Mammary epithelial cell (primary cell): ENCODE measurements around the gene CLCN7.

ENCODE experiments used
- CTCF ChIP-seq, 2 donors: IDR thresholded peaks in 1 of 2; conservative IDR thresholded peaks in 1 of 2; 2 replicates each; pipeline ENCODE4 v1.5.1; 2011 to 2012; ENCODE audit warnings: inconsistent platforms in 2 of 2, low read length in 2 of 2, mild to moderate bottlenecking in 2 of 2, control low read depth in 1 of 2, low read depth in 1 of 2; ENCODE audit not compliant: insufficient read depth in 1 of 2; ENCODE audit errors: extremely low read depth in 1 of 2
- EZH2 ChIP-seq: IDR thresholded peaks from 2 replicates; pipeline ENCODE4 v1.6.1; 2012; ENCODE audit warnings: low read length, inconsistent platforms, borderline replicate concordance

- TF ChIP-seq CTCF (conservative IDR thresholded peaks at IDR 0.05 in 1 of 2, IDR thresholded peaks at IDR 0.05 in 1 of 2; ENCODE audit: extremely low read depth in 1 of 2, insufficient read depth in 1 of 2, low read depth in 1 of 2, low read length in 2 of 2) (no peak), EZH2 (no peak)
Observed at GRCh38 chr16:1485847-1486496, 11.1 kb upstream of the CLCN7 start.
